Measurements from ENCODE around the gene ABHD16B.
"Not testable (repeated sequence)": the region's sequence is repeated elsewhere in the genome, so short reads cannot be mapped to it uniquely, and the experiment has no call there.

Gene ABHD16B

DNA sequence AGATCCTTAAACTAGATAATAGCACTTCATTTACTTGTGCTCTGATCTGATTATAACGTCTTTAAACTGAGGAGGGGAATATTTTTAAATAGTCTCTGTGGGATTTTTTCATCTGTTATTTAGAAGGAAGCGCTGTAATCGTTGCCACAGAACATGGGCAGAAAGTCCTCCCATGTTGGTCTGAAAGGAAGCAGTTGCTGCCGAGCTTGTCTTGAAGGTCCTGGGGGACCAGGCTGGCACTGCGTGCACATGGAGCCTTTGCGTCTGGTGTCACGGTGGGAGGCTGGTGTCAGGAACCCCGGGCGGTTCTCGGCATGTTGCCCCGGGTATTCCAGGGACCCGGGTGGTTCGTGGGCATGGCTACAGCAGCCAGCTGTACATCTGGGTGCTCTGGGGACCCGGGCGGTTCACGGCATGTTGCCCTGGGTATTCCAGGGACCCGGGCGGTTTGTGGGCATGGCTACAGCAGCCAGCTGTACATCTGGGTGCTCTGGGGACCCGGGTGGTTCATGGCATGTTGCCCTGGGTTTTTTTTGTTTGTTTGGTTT lies 15.3 kb downstream of the ABHD16B start:
- ChIA-PET CTCF (interaction anchor here (0.5 to 0.6 kb wide), 2 partner anchors 9 to 192 kb away, joined by 3 read pairs; no protein-coding TSS in a partner anchor), POLR2A (interaction anchor here (0.8 to 4.0 kb wide), 3 partner anchors 11 to 19 kb away, joined by 3 to 30 read pairs (median 3); partner anchors contain the start of gene TPD52L2)

DNA sequence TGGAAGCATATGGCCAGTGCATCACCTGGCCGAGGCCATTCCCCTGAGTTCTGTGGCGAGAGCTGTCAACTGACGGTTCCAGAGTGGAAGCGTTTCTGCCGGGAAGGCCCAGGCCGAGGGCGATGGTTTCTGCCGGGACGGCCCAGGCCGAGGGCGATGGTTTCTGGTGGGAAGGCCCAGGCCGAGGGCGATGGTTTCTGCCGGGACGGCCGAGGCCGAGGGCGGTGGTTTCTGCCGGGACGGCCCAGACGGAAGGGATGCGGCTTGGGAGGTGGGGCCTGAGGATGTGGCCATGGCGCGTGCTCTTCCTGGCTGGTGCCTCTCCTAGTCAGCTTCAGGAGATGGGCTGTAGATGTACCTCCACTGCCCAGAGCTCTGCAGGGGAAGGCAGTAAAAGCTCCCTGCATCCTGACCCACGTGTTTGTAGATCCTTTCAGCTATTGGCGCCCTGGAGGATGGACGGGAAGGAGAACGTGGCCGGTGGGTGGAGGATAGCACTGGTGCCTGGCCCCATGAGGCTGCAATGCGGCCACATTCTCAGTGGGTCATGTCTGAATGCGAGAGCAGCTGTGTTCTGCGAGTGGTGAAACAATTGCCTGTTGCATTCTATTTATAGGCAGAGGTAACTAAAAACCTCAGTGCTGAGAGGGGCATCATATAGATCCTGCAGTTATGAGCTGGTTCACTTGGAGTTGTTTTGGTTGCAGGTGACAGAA lies 16.6 kb downstream of the ABHD16B start:
- CTCF ChIA-PET: interaction anchor here (0.7 kb wide), 1 partner anchor 12 kb away, joined by 3 read pairs; no protein-coding TSS in a partner anchor

More for the DNA sequence above, 15.3 kb downstream of the ABHD16B start:
- DNase-seq (ENCODE audit: extremely low spot score): no peak
- TF ChIP-seq TARDBP (IDR thresholded peaks at IDR 0.05): no peak
- TF ChIP-seq CTBP1 (IDR thresholded peaks at IDR 0.05; ENCODE audit: borderline replicate concordance): no peak
- no peak for TF ChIP-seq ELF4 (IDR thresholded peaks at IDR 0.05)
- TF ChIP-seq ZNF384 (IDR thresholded peaks at IDR 0.05): no peak
- TF ChIP-seq FOXK2 (IDR thresholded peaks at IDR 0.05): no peak
- no peak for TF ChIP-seq NFRKB (IDR thresholded peaks at IDR 0.05)
- no peak for TF ChIP-seq L3MBTL2 (conservative IDR thresholded peaks at IDR 0.05)
- TF ChIP-seq FOXM1 (IDR thresholded peaks at IDR 0.05; ENCODE audit: borderline replicate concordance): no peak
- TF ChIP-seq HDGF (IDR thresholded peaks at IDR 0.05; ENCODE audit: borderline replicate concordance): no peak
- TF ChIP-seq SP1 (IDR thresholded peaks at IDR 0.05): no peak
- TF ChIP-seq, protein P1, sequence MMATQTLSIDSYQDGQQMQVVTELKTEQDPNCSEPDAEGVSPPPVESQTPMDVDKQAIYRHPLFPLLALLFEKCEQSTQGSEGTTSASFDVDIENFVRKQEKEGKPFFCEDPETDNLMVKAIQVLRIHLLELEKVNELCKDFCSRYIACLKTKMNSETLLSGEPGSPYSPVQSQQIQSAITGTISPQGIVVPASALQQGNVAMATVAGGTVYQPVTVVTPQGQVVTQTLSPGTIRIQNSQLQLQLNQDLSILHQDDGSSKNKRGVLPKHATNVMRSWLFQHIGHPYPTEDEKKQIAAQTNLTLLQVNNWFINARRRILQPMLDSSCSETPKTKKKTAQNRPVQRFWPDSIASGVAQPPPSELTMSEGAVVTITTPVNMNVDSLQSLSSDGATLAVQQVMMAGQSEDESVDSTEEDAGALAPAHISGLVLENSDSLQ (IDR thresholded peaks at IDR 0.05): no peak
- TF ChIP-seq LEF1 (IDR thresholded peaks at IDR 0.05; ENCODE audit: borderline replicate concordance): no peak
- TF ChIP-seq SUZ12 (IDR thresholded peaks at IDR 0.05): no peak

DNA sequence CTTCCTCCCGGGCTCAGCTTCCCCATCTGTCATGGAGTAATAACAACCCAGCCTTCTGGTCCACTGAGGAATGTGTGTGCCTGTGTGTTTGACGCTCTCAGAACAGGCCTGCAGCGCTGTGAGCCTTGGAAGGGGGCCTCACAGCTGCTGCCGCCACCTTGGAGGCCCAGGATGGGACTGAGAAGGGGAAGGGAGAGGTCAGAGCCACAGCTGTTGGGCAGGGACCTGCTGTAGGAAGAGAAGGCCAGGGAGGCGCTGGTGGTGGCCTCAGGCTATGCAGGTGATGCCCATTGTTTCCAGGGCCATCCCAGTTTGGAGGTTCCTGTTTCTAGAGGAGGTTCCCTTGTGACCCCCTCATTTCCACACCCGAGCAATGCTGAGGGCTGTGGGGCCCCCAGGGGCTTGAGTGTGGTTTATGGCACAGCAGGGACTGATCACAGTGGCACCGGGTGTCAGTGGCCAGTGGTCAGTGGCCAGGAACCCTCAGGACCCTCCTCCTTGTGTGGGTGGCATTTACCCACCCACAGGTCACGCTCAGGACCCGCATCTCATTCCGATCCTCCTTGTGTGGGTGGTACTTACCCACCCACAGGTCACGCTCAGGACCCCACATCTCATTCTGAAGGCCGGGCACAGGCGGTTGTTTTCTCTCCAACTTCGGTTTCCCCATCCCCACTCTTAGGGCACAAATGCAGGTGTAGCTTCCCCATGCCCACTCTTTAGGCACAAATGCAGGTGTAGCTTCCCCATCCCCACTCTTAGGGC lies 17.8 kb downstream of the ABHD16B start:
- TF ChIP-seq TARDBP (IDR thresholded peaks at IDR 0.05) (no peak), FOXK2 (IDR thresholded peaks at IDR 0.05) (no peak), BHLHE40 (IDR thresholded peaks at IDR 0.05; ENCODE audit: borderline replicate concordance) (no peak), CTBP1 (IDR thresholded peaks at IDR 0.05; ENCODE audit: borderline replicate concordance) (no peak), NFRKB (IDR thresholded peaks at IDR 0.05) (no peak), LEF1 (IDR thresholded peaks at IDR 0.05; ENCODE audit: borderline replicate concordance) (no peak), L3MBTL2 (conservative IDR thresholded peaks at IDR 0.05) (no peak), FOXA1 (IDR thresholded peaks at IDR 0.05) (no peak), FOXM1 (IDR thresholded peaks at IDR 0.05; ENCODE audit: borderline replicate concordance) (no peak), SUZ12 (IDR thresholded peaks at IDR 0.05) (no peak)
- TF ChIP-seq, protein P1 (IDR thresholded peaks at IDR 0.05): no peak
- POLR2A ChIA-PET: interaction anchor here (1.5 kb wide), 1 partner anchor 14 kb away, joined by 9 read pairs; the partner anchor contains the start of gene TPD52L2
- CTCF ChIA-PET: interaction anchor here (0.7 kb wide), 1 partner anchor 13 kb away, joined by 3 read pairs; no protein-coding TSS in a partner anchor
- DNase-seq (ENCODE audit: extremely low spot score): no peak

More for the DNA sequence above, 16.6 kb downstream of the ABHD16B start:
- TF ChIP-seq ARNT (IDR thresholded peaks at IDR 0.05) (no peak), FOXK2 (IDR thresholded peaks at IDR 0.05) (no peak), ZNF384 (IDR thresholded peaks at IDR 0.05) (no peak), SUZ12 (IDR thresholded peaks at IDR 0.05) (no peak), L3MBTL2 (conservative IDR thresholded peaks at IDR 0.05) (no peak), NFRKB (IDR thresholded peaks at IDR 0.05) (no peak), SP1 (IDR thresholded peaks at IDR 0.05) (no peak), BHLHE40 (IDR thresholded peaks at IDR 0.05; ENCODE audit: borderline replicate concordance) (no peak), ELF4 (IDR thresholded peaks at IDR 0.05) (no peak), LEF1 (IDR thresholded peaks at IDR 0.05; ENCODE audit: borderline replicate concordance) (no peak), TARDBP (IDR thresholded peaks at IDR 0.05) (no peak), CTBP1 (IDR thresholded peaks at IDR 0.05; ENCODE audit: borderline replicate concordance) (no peak), FOXA1 (IDR thresholded peaks at IDR 0.05) (no peak)
- TF ChIP-seq, protein P1 (IDR thresholded peaks at IDR 0.05): no peak
- no peak for DNase-seq (ENCODE audit: extremely low spot score)
- POLR2A ChIA-PET: interaction anchor here (1.5 kb wide), 1 partner anchor 13 kb away, joined by 9 read pairs; the partner anchor contains the start of gene TPD52L2

DNA sequence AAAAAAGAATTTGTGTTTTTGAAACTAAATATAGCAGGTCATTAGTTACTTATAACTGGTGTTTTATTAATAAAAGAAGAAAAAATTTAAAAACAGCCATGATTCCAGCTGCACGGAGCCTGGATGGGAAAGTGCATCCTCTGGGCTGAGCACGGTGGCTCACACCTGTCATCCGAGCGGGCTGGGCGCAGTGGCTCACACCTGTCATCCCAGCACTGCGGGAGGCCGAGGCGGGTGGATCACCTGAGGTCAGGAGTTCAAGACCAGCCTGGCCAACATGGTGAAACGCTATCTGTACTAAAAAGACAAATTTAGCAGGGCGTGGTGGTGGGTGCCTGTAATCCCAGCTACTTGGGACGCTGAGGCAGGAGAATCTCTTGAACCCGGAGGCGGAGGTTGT lies 19.6 kb downstream of the ABHD16B start:
- DNase-seq (ENCODE audit: extremely low spot score); CTCF ChIA-PET: not testable (repeated sequence)
- POLR2A ChIA-PET: interaction anchor here (1.4 kb wide), 1 partner anchor 16 kb away, joined by 10 read pairs; the partner anchor contains the start of gene TPD52L2

DNA sequence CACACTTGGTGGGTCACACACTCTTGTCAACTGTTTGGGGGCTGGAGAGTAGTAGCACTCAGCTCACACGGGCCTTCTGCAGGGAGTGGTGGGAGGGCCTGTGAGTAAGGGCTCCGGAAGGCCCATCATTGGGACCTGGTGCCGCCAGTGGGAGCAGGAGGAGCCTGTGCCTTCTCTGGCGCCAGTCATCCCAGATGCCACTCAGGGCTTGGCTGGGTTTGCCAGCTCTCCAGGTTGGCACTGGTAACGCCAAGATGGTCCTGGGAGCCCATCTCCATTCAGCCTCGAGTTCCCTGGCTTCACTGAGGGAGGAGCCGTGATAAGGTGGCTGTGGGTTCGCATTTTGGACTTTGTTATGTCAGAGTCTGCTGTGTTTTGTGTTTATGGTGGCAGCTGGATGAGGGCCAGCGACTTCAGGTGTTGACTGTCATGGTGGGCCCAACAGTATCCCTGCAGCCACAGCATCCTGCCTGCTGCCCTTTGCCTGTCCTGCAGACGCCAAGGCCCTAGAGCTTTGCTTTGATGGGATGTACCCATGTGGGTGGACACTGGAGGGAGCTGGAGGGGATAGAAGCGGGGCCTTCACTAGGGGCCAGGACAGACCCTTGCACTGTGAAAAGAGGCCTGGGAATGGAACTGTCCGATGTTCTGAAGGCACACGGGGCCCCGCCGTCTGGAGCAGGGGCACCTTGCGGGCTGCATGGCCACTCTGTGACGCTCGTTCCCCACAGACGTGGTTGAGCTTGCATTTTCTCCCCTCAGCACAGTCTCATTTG lies 20.3 kb downstream of the ABHD16B start:
- DNase-seq (ENCODE audit: extremely low spot score): no peak
- POLR2A ChIA-PET: interaction anchor here (1.4 kb wide), 1 partner anchor 17 kb away, joined by 10 read pairs; the partner anchor contains the start of gene TPD52L2
- TF ChIP-seq FOXM1 (IDR thresholded peaks at IDR 0.05; ENCODE audit: borderline replicate concordance): no peak
- TF ChIP-seq SP1 (IDR thresholded peaks at IDR 0.05): no peak
- TF ChIP-seq ARNT (IDR thresholded peaks at IDR 0.05): no peak
- no peak for TF ChIP-seq HDGF (IDR thresholded peaks at IDR 0.05; ENCODE audit: borderline replicate concordance)
- no peak for TF ChIP-seq FOXA1 (IDR thresholded peaks at IDR 0.05)
- TF ChIP-seq ELF4 (IDR thresholded peaks at IDR 0.05): no peak
- no peak for TF ChIP-seq LEF1 (IDR thresholded peaks at IDR 0.05; ENCODE audit: borderline replicate concordance)
- TF ChIP-seq FOXK2 (IDR thresholded peaks at IDR 0.05): no peak
- no peak for TF ChIP-seq NFRKB (IDR thresholded peaks at IDR 0.05)
- no peak for TF ChIP-seq SUZ12 (IDR thresholded peaks at IDR 0.05)
- TF ChIP-seq CTBP1 (IDR thresholded peaks at IDR 0.05; ENCODE audit: borderline replicate concordance): no peak
- TF ChIP-seq TARDBP (IDR thresholded peaks at IDR 0.05): no peak
- no peak for TF ChIP-seq L3MBTL2 (conservative IDR thresholded peaks at IDR 0.05)
- TF ChIP-seq ZNF384 (IDR thresholded peaks at IDR 0.05): no peak
- TF ChIP-seq, protein P1 (IDR thresholded peaks at IDR 0.05): no peak
- no peak for TF ChIP-seq BHLHE40 (IDR thresholded peaks at IDR 0.05; ENCODE audit: borderline replicate concordance)
- CTCF ChIA-PET: interaction anchor here (0.9 kb wide), 1 partner anchor 17 kb away, joined by 3 read pairs; no protein-coding TSS in a partner anchor
